ENCODE results near the gene SCNN1B.

The SCNN1B gene

DNA sequence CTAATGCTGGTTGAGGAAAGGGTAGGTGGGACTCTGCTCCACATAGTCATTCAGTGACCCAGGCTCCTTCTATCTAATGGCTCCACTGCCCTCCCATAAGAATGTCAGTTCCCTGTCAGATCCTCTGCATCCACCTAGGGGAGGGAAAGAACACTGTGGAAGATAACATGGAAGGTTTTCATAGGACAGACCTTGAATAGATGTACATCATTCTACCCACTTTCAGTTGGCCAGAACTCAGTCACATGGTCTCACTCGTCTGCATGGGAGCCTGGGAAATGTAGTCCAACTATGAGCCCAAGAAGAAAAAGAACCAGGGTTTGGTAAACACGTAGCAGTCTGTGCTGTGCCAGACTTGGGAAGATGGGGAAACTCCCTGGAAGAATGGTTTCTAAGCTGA is 27.1 kb upstream of the SCNN1B start:
- Histone ChIP-seq H4K8ac (ENCODE audit: low read depth, low read length) (no peak overlapping the region), H3K14ac (ENCODE audit: low read length) (no peak overlapping the region), H3K9me3 (ENCODE audit: insufficient read depth, low read depth, low read length) (no peaks in the 10 kb centered on the region), H2BK120ac (ENCODE audit: insufficient read depth, low read length, poor library complexity) (no peak overlapping the region), H3K9ac (ENCODE audit: low read length) (no peak overlapping the region), H2AFZ (ENCODE audit: insufficient read depth, low read length, poor library complexity) (no peak overlapping the region), H3K27me3 (ENCODE audit: insufficient read depth, low read length) (no peaks in the 10 kb centered on the region), H3K4me1 (ENCODE audit: control insufficient read depth in 1 of 2, insufficient read depth in 2 of 2, low read length in 2 of 2) (no peaks in the 10 kb centered on the region), H2AK5ac (ENCODE audit: low read length) (no peak overlapping the region), H3K79me2 (ENCODE audit: control insufficient read depth, insufficient read depth, low read length, poor library complexity) (no peaks in the 10 kb centered on the region), H3K23ac (ENCODE audit: low read length) (no peak overlapping the region), H3K4ac (ENCODE audit: low read depth, low read length) (no peak overlapping the region), H3K79me1 (ENCODE audit: low read length) (no peaks in the 10 kb centered on the region), H3K36me3 (ENCODE audit: control insufficient read depth in 1 of 2, insufficient read depth in 2 of 2, low read length in 2 of 2) (no peaks in the 10 kb centered on the region), H3K4me2 (ENCODE audit: low read length) (no peak overlapping the region), H2BK12ac (ENCODE audit: low read length) (no peak overlapping the region), H4K91ac (ENCODE audit: low read depth, low read length) (no peak overlapping the region), H2BK5ac (ENCODE audit: low read depth, low read length, poor library complexity) (no peak overlapping the region), H3K27ac (ENCODE audit: low read depth, low read length) (no peak overlapping the region), H4K12ac (ENCODE audit: low read depth, low read length) (no peak overlapping the region), H3K4me3 (ENCODE audit: low read depth, low read length) (no peak overlapping the region), H3K18ac (ENCODE audit: low read length) (no peak overlapping the region)
- no CpG with 5 or more reads among the region's 2 CpGs for WGBS (ENCODE audit: extremely low coverage, insufficient coverage, insufficient read length)
- DNase-seq: peak in 1 of 2 donors; percentile 14

DNA sequence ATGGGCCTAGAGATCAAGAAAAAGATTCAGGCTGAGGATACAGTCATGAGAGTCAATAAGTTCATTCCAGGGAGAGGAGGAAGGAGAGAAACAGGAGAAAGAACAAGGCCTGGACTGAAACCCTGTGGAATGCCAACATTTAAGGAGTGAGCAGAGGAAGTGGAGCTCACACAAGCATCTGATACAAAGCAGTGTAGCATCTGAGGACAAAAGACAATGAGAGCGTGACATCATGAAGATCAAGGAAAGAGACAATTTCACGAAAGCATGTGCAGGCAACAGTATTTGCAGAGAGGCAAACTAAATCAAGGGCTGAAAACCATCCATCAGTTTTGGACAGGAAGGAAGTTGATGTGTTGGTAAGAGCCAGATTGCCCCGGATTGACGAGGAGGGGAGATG is 25.3 kb upstream of the SCNN1B start:
- no peak overlapping the region for H4K91ac ChIP-seq (ENCODE audit: low read depth, low read length)
- H3K9ac ChIP-seq (ENCODE audit: low read length): no peak overlapping the region
- H3K79me1 ChIP-seq (ENCODE audit: low read length): no peaks in the 10 kb centered on the region
- no peak overlapping the region for H2BK12ac ChIP-seq (ENCODE audit: low read length)
- H3K4ac ChIP-seq (ENCODE audit: low read depth, low read length): no peak overlapping the region
- H4K8ac ChIP-seq (ENCODE audit: low read depth, low read length): no peak overlapping the region
- no peak overlapping the region for H3K27ac ChIP-seq (ENCODE audit: low read depth, low read length)
- no peak overlapping the region for H2AFZ ChIP-seq (ENCODE audit: insufficient read depth, low read length, poor library complexity)
- H3K9me3 ChIP-seq (ENCODE audit: insufficient read depth, low read depth, low read length): no peaks in the 10 kb centered on the region
- H3K36me3 ChIP-seq (ENCODE audit: control insufficient read depth in 1 of 2, insufficient read depth in 2 of 2, low read length in 2 of 2): no peaks in the 10 kb centered on the region
- DNase-seq: no peak
- no peak overlapping the region for H2BK120ac ChIP-seq (ENCODE audit: insufficient read depth, low read length, poor library complexity)
- no peak overlapping the region for H3K14ac ChIP-seq (ENCODE audit: low read length)
- H3K4me2 ChIP-seq (ENCODE audit: low read length): no peak overlapping the region
- no CpG with 5 or more reads among the region's 4 CpGs for WGBS (ENCODE audit: extremely low coverage, insufficient coverage, insufficient read length)
- no peaks in the 10 kb centered on the region for H3K27me3 ChIP-seq (ENCODE audit: insufficient read depth, low read length)
- no peak overlapping the region for H3K18ac ChIP-seq (ENCODE audit: low read length)
- H3K23ac ChIP-seq (ENCODE audit: low read length): no peak overlapping the region
- H3K4me1 ChIP-seq (ENCODE audit: control insufficient read depth in 1 of 2, insufficient read depth in 2 of 2, low read length in 2 of 2): no peaks in the 10 kb centered on the region
- H2AK5ac ChIP-seq (ENCODE audit: low read length): no peak overlapping the region
- no peaks in the 10 kb centered on the region for H3K79me2 ChIP-seq (ENCODE audit: control insufficient read depth, insufficient read depth, low read length, poor library complexity)
- H2BK5ac ChIP-seq (ENCODE audit: low read depth, low read length, poor library complexity): no peak overlapping the region
- H4K12ac ChIP-seq (ENCODE audit: low read depth, low read length): no peak overlapping the region
- no peak overlapping the region for H3K4me3 ChIP-seq (ENCODE audit: low read depth, low read length)

- Histone ChIP-seq H2BK5ac (ENCODE audit: low read depth, low read length, poor library complexity) (no peak overlapping the region), H3K36me3 (ENCODE audit: control insufficient read depth in 1 of 2, insufficient read depth in 2 of 2, low read length in 2 of 2) (no peaks in the 10 kb centered on the region), H3K27me3 (ENCODE audit: insufficient read depth, low read length) (no peaks in the 10 kb centered on the region), H3K4me2 (ENCODE audit: low read length) (no peak overlapping the region), H3K4ac (ENCODE audit: low read depth, low read length) (no peak overlapping the region), H3K27ac (ENCODE audit: low read depth, low read length) (no peak overlapping the region), H4K91ac (ENCODE audit: low read depth, low read length) (no peak overlapping the region), H2AK5ac (ENCODE audit: low read length) (no peak overlapping the region), H2BK12ac (ENCODE audit: low read length) (no peak overlapping the region), H3K79me2 (ENCODE audit: control insufficient read depth, insufficient read depth, low read length, poor library complexity) (no peaks in the 10 kb centered on the region), H3K9me3 (ENCODE audit: insufficient read depth, low read depth, low read length) (no peaks in the 10 kb centered on the region), H2AFZ (ENCODE audit: insufficient read depth, low read length, poor library complexity) (no peak overlapping the region), H3K4me3 (ENCODE audit: low read depth, low read length) (no peak overlapping the region), H3K23ac (ENCODE audit: low read length) (no peak overlapping the region), H3K79me1 (ENCODE audit: low read length) (no peaks in the 10 kb centered on the region), H3K14ac (ENCODE audit: low read length) (no peak overlapping the region), H2BK120ac (ENCODE audit: insufficient read depth, low read length, poor library complexity) (no peak overlapping the region), H4K8ac (ENCODE audit: low read depth, low read length) (no peak overlapping the region), H4K12ac (ENCODE audit: low read depth, low read length) (no peak overlapping the region), H3K18ac (ENCODE audit: low read length) (no peak overlapping the region), H3K9ac (ENCODE audit: low read length) (no peak overlapping the region), H3K4me1 (ENCODE audit: control insufficient read depth in 1 of 2, insufficient read depth in 2 of 2, low read length in 2 of 2) (no peaks in the 10 kb centered on the region)
- WGBS (ENCODE audit: extremely low coverage, insufficient coverage, insufficient read length): no CpG with 5 or more reads among the region's 2 CpGs
- DNase-seq: no peak
Observed at GRCh38 chr16:23278031-23278430, 24.1 kb upstream of the SCNN1B start.

GRCh38 chr16:23279721-23280153 is 22.4 kb upstream of the SCNN1B start:
- Histone ChIP-seq H3K79me1 (ENCODE audit: low read length) (no peaks in the 10 kb centered on the region), H3K27ac (ENCODE audit: low read depth, low read length) (no peak overlapping the region), H4K12ac (ENCODE audit: low read depth, low read length) (no peak overlapping the region), H2BK5ac (ENCODE audit: low read depth, low read length, poor library complexity) (no peak overlapping the region), H2BK120ac (ENCODE audit: insufficient read depth, low read length, poor library complexity) (no peak overlapping the region), H2AFZ (ENCODE audit: insufficient read depth, low read length, poor library complexity) (no peak overlapping the region), H3K27me3 (ENCODE audit: insufficient read depth, low read length) (no peaks in the 10 kb centered on the region), H3K14ac (ENCODE audit: low read length) (no peak overlapping the region), H4K8ac (ENCODE audit: low read depth, low read length) (no peak overlapping the region), H4K91ac (ENCODE audit: low read depth, low read length) (no peak overlapping the region), H3K9ac (ENCODE audit: low read length) (no peak overlapping the region), H3K79me2 (ENCODE audit: control insufficient read depth, insufficient read depth, low read length, poor library complexity) (no peaks in the 10 kb centered on the region), H3K36me3 (ENCODE audit: control insufficient read depth in 1 of 2, insufficient read depth in 2 of 2, low read length in 2 of 2) (no peaks in the 10 kb centered on the region), H2BK12ac (ENCODE audit: low read length) (no peak overlapping the region), H3K4me3 (ENCODE audit: low read depth, low read length) (no peak overlapping the region), H3K23ac (ENCODE audit: low read length) (no peak overlapping the region), H3K4ac (ENCODE audit: low read depth, low read length) (no peak overlapping the region), H3K18ac (ENCODE audit: low read length) (no peak overlapping the region), H3K4me2 (ENCODE audit: low read length) (no peak overlapping the region), H3K9me3 (ENCODE audit: insufficient read depth, low read depth, low read length) (peaks cover 2% of the 10 kb centered on the region), H3K4me1 (ENCODE audit: control insufficient read depth in 1 of 2, insufficient read depth in 2 of 2, low read length in 2 of 2) (no peaks in the 10 kb centered on the region), H2AK5ac (ENCODE audit: low read length) (no peak overlapping the region)
- no CpG with 5 or more reads among the region's 9 CpGs for WGBS (ENCODE audit: extremely low coverage, insufficient coverage, insufficient read length)
- DNase-seq: no peak
